HCT116 (cell line): ENCODE data around the gene TMCO1. TPM values are rescaled to one million over a fixed set of nuclear protein-coding genes. Genes with fewer than 3 reads are reported as not detected.

Source experiments
- ATAC-seq: fragments of 200-7000 bp; cut with Tn5 transposase; 2 replicates; pipeline ENCODE4 v1.9.1; 2020; ENCODE audit warnings: mild to moderate bottlenecking, moderate library complexity
- BruUV-seq: library from RNA; stranded (reverse); fragments of 400-500 nt; replicated peaks from 2 replicates; lab custom pipeline; 2021; lab: Mats Ljungman, UMichigan
- CTCF ChIA-PET: fragments of 300-600 bp; sonication (Branson Sonifier 250); formaldehyde crosslinking; loops from one replicate; lab custom pipeline; 2021; ENCODE audit warnings: antibody characterized with exemption; lab: Charles Lee
- POLR2A ChIA-PET: fragments of 300-600, 350-600 bp; sonication (Branson Sonifier 250); formaldehyde crosslinking; loops from one replicate; lab custom pipeline; 2021; ENCODE audit warnings: antibody characterized with exemption; lab: Charles Lee
- RAD21 ChIA-PET, 2 experiments: fragments of 300-600 bp; sonication (Branson Sonifier 250); formaldehyde crosslinking; loops; one replicate each; lab custom pipeline; 2023; ENCODE audit warnings: low total read pairs in 2 of 2; ENCODE audit not compliant: uncharacterized antibody in 2 of 2, unreplicated experiment in 2 of 2, low non-redundant PET in 1 of 2; lab: Charles Lee
- DNase-seq: peaks from one replicate; pipeline ENCODE4 v3.0.0-alpha.2; 2010; ENCODE audit warnings: low read depth, low spot score
- H2AFZ ChIP-seq: fragments of 200-600 bp; shearing (Covaris generic), sonication (generic); 2 replicates; pipeline ENCODE4 v1.6.1; 2017; ENCODE audit warnings: low read depth, mixed run types, mixed read lengths, antibody characterized with exemption, low read length; ENCODE audit not compliant: poor library complexity, severe bottlenecking
- H3K27ac ChIP-seq: 2 replicates; pipeline ENCODE4 v1.5.1; 2012; ENCODE audit warnings: low read depth, low read length
- H3K27me3 ChIP-seq: fragments of 200-600 bp; sonication (generic); 2 replicates; pipeline ENCODE4 v1.6.1; 2016; ENCODE audit warnings: mixed run types, low read length, mixed read lengths; ENCODE audit not compliant: insufficient read depth
- H3K36me3 ChIP-seq, 2 experiments: fragments of 200-500 bp in 1 of 2; fragments of 200-600 bp in 1 of 2; sonication (Bioruptor generic) in 1 of 2; sonication (generic) in 1 of 2; 2 replicates each; pipeline versions ENCODE4 v1.5.1 to v1.6.1; 2014 to 2016; ENCODE audit warnings: low read length in 2 of 2, inconsistent platforms in 1 of 2, mixed read lengths in 1 of 2, mixed run types in 1 of 2; ENCODE audit not compliant: insufficient read depth in 2 of 2, control insufficient read depth in 1 of 2
- H3K4me1 ChIP-seq, 2 experiments: fragments of 200-600 bp in 1 of 2; sonication (generic) in 1 of 2; 2 replicates each; pipeline versions ENCODE4 v1.5.1 to v1.6.1; 2012 to 2017; ENCODE audit warnings: low read length in 2 of 2, inconsistent platforms in 1 of 2, mild to moderate bottlenecking in 1 of 2, mixed read lengths in 1 of 2, mixed run types in 1 of 2, moderate library complexity in 1 of 2; ENCODE audit not compliant: insufficient read depth in 2 of 2, control insufficient read depth in 1 of 2
- H3K4me2 ChIP-seq: fragments of 200-600 bp; sonication (generic); 2 replicates; pipeline ENCODE4 v1.6.1; 2017; ENCODE audit warnings: mixed run types, low read length, mixed read lengths
- H3K4me3 ChIP-seq, 2 experiments: fragments of 200-600 bp in 1 of 2; sonication (generic) in 1 of 2; replicated peaks in 1 of 2; 2 replicates each; pipeline ENCODE4 v1.5.1; 2011 to 2016; ENCODE audit warnings: low read length in 2 of 2, control low read depth in 1 of 2, low read depth in 1 of 2, mild to moderate bottlenecking in 1 of 2, mixed read lengths in 1 of 2, mixed run types in 1 of 2
- H3K79me2 ChIP-seq: fragments of 200-600 bp; sonication (generic); 2 replicates; pipeline ENCODE4 v1.6.1; 2017; ENCODE audit warnings: mild to moderate bottlenecking, mixed run types, low read length, moderate library complexity, mixed read lengths; ENCODE audit not compliant: insufficient read depth
- H3K9ac ChIP-seq: fragments of 200-600 bp; sonication (generic); 2 replicates; pipeline ENCODE4 v1.6.1; 2016; ENCODE audit warnings: low read length, mixed read lengths
- H3K9me2 ChIP-seq: fragments of 200-600 bp; sonication (generic), shearing (Covaris generic); 2 replicates; pipeline ENCODE4 v1.6.1; 2017; ENCODE audit warnings: mixed run types, mild to moderate bottlenecking, moderate library complexity; ENCODE audit not compliant: insufficient read depth
- H3K9me3 ChIP-seq, 2 experiments: fragments of 200-500 bp in 1 of 2; fragments of 200-600 bp in 1 of 2; sonication (Bioruptor generic) in 1 of 2; sonication (generic) in 1 of 2; 2 replicates each; pipeline ENCODE4 v1.6.1; 2014 to 2017; ENCODE audit warnings: low read length in 2 of 2, mixed read lengths in 2 of 2, inconsistent platforms in 1 of 2, low read depth in 1 of 2, mild to moderate bottlenecking in 1 of 2, mixed run types in 1 of 2, moderate library complexity in 1 of 2; ENCODE audit not compliant: control insufficient read depth in 1 of 2, insufficient read depth in 1 of 2
- H4K20me1 ChIP-seq: fragments of 200-600 bp; sonication (generic), shearing (Covaris generic); 2 replicates; pipeline ENCODE4 v1.6.1; 2017; ENCODE audit warnings: mixed run types, mild to moderate bottlenecking, moderate library complexity; ENCODE audit not compliant: insufficient read depth
- CEBPB ChIP-seq: IDR thresholded peaks from 2 replicates; pipeline ENCODE4 v1.6.1; 2012; ENCODE audit warnings: low read depth
- EGR1 ChIP-seq: IDR thresholded peaks from 2 replicates; pipeline ENCODE4 v1.6.1; 2012; ENCODE audit warnings: low read depth
- ELF1 ChIP-seq: IDR thresholded peaks from 2 replicates; pipeline ENCODE4 v1.6.1; 2012; ENCODE audit warnings: low read depth, borderline replicate concordance
- EZH2 ChIP-seq: fragments of 200-600 bp; sonication (generic); IDR thresholded peaks from 2 replicates; pipeline ENCODE4 v1.6.1; 2017; ENCODE audit warnings: antibody characterized with exemption, mixed run types
- EZH2phosphoT487 ChIP-seq: fragments of 200-600 bp; IDR thresholded peaks from 2 replicates; pipeline ENCODE4 v1.6.1; 2018; ENCODE audit warnings: antibody characterized with exemption, borderline replicate concordance
- FOSL1 ChIP-seq: IDR thresholded peaks from 2 replicates; pipeline ENCODE4 v1.6.1; 2012; ENCODE audit warnings: low read depth
- MAX ChIP-seq: IDR thresholded peaks from 2 replicates; pipeline ENCODE4 v1.6.1; 2012
- POLR2A ChIP-seq: IDR thresholded peaks from 2 replicates; pipeline ENCODE4 v1.7.0; 2011; ENCODE audit warnings: borderline replicate concordance; ENCODE audit not compliant: insufficient read depth, insufficient read length; ENCODE audit errors: extremely low read depth
- POLR2AphosphoS5 ChIP-seq: IDR thresholded peaks from 2 replicates; pipeline ENCODE4 v1.6.1; 2011; ENCODE audit warnings: mild to moderate bottlenecking, low read depth, low read length, moderate library complexity
- RAD21 ChIP-seq: IDR thresholded peaks from 2 replicates; pipeline ENCODE4 v1.6.1; 2012; ENCODE audit warnings: low read depth, mild to moderate bottlenecking
- SIN3A ChIP-seq: IDR thresholded peaks from 2 replicates; pipeline ENCODE4 v1.6.1; 2012; ENCODE audit warnings: low read depth
- TCF7L2 ChIP-seq: IDR thresholded peaks from 2 replicates; pipeline ENCODE4 v1.7.0; 2011; ENCODE audit warnings: borderline replicate concordance, inconsistent platforms; ENCODE audit not compliant: insufficient read depth, insufficient read length; ENCODE audit errors: extremely low read depth
- YY1 ChIP-seq: IDR thresholded peaks from 2 replicates; pipeline ENCODE4 v1.6.1; 2011; ENCODE audit warnings: low read length, low read depth, moderate library complexity, mild to moderate bottlenecking; ENCODE audit not compliant: insufficient replicate concordance; ENCODE audit errors: extremely low read depth
- ZFX ChIP-seq: fragments of 450-650 bp; IDR thresholded peaks from 2 replicates; pipeline ENCODE4 v1.6.1; 2017
- ZNF274 ChIP-seq: fragments of 200-500 bp; sonication (Bioruptor generic); IDR thresholded peaks from 2 replicates; pipeline ENCODE4 v1.6.1; 2014; ENCODE audit warnings: mild to moderate bottlenecking, low read depth, low read length, inconsistent platforms
- intact Hi-C: fragments of 100-400 bp; cut with micrococcal nuclease; formaldehyde crosslinking; loops from 2 replicates; pipeline ENCODE4 v1.10.0; 2022
- total RNA-seq: library from RNA; stranded (reverse); gene quantifications from one replicate; pipeline ENCODE4 v1.2.1, GENCODE V29; 2021; ENCODE audit not compliant: unreplicated experiment
- TF ChIP-seq, protein P1 (sequence below): IDR thresholded peaks from 2 replicates; pipeline ENCODE4 v1.6.1; 2011; ENCODE audit warnings: mild to moderate bottlenecking, low read length, moderate library complexity; ENCODE audit not compliant: insufficient replicate concordance; ENCODE audit errors: extremely low read depth
- TF ChIP-seq, protein P2 (sequence below), 3 experiments: fragments of 200-600 bp in 1 of 3; sonication (generic) in 1 of 3; IDR thresholded peaks in 2 of 3; conservative IDR thresholded peaks in 1 of 3; 2 replicates each; pipeline ENCODE4 v1.5.1; 2012 to 2017; ENCODE audit warnings: low read depth in 2 of 3, low read length in 2 of 3, antibody characterized with exemption in 1 of 3, borderline replicate concordance in 1 of 3, control low read depth in 1 of 3, mild to moderate bottlenecking in 1 of 3, mixed read lengths in 1 of 3, mixed run types in 1 of 3, moderate library complexity in 1 of 3; ENCODE audit not compliant: insufficient read depth in 1 of 3
- TF ChIP-seq, protein P3 (sequence below): IDR thresholded peaks from 2 replicates; pipeline ENCODE4 v1.6.1; 2012; ENCODE audit warnings: low read depth

The TMCO1 gene
- total RNA-seq, 1 experiment from 2014 or later: 61.2 TPM

- no peaks in the 10 kb centered on the region for H4K20me1 ChIP-seq
- POLR2A ChIA-PET: no interaction called here
These were observed 5.2 kb downstream of the TMCO1 start for GRCh38 chr1:165763442-165763841.

More at GRCh38 chr1:165763442-165763841, 5.2 kb downstream of the TMCO1 start:
- Histone ChIP-seq H3K27me3 (no peaks in the 10 kb centered on the region), H3K9me2 (no peaks in the 10 kb centered on the region), H2AFZ (no peak overlapping the region), H3K9ac (no peak overlapping the region), H3K27ac (no peak overlapping the region), H3K4me2 (no peak overlapping the region), H3K79me2 (peaks cover 24% of the 10 kb centered on the region), H3K36me3 (peaks cover 11 to 19% of the 10 kb centered on the region in 2 experiments), H3K4me1 (peaks cover 2 to 7% of the 10 kb centered on the region in 2 experiments; a peak in 1 of 4 replicates), H3K4me3 (no peak overlapping the region), H3K9me3 (no peaks in the 10 kb centered on the region)
- ATAC-seq (no peak), DNase-seq (no peak)
- ChIA-PET RAD21 (no interaction called here), CTCF (no interaction called here)
- intact Hi-C loops: no loop called here
- TF ChIP-seq, protein P1, sequence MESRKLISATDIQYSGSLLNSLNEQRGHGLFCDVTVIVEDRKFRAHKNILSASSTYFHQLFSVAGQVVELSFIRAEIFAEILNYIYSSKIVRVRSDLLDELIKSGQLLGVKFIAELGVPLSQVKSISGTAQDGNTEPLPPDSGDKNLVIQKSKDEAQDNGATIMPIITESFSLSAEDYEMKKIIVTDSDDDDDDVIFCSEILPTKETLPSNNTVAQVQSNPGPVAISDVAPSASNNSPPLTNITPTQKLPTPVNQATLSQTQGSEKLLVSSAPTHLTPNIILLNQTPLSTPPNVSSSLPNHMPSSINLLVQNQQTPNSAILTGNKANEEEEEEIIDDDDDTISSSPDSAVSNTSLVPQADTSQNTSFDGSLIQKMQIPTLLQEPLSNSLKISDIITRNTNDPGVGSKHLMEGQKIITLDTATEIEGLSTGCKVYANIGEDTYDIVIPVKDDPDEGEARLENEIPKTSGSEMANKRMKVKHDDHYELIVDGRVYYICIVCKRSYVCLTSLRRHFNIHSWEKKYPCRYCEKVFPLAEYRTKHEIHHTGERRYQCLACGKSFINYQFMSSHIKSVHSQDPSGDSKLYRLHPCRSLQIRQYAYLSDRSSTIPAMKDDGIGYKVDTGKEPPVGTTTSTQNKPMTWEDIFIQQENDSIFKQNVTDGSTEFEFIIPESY: no peak
- TF ChIP-seq, protein P2, sequence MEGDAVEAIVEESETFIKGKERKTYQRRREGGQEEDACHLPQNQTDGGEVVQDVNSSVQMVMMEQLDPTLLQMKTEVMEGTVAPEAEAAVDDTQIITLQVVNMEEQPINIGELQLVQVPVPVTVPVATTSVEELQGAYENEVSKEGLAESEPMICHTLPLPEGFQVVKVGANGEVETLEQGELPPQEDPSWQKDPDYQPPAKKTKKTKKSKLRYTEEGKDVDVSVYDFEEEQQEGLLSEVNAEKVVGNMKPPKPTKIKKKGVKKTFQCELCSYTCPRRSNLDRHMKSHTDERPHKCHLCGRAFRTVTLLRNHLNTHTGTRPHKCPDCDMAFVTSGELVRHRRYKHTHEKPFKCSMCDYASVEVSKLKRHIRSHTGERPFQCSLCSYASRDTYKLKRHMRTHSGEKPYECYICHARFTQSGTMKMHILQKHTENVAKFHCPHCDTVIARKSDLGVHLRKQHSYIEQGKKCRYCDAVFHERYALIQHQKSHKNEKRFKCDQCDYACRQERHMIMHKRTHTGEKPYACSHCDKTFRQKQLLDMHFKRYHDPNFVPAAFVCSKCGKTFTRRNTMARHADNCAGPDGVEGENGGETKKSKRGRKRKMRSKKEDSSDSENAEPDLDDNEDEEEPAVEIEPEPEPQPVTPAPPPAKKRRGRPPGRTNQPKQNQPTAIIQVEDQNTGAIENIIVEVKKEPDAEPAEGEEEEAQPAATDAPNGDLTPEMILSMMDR (IDR thresholded peaks at IDR 0.05 in 2 of 3, conservative IDR thresholded peaks at IDR 0.05 in 1 of 3; ENCODE audit: borderline replicate concordance in 1 of 3, insufficient read depth in 1 of 3, low read depth in 2 of 3, low read length in 2 of 3): no peak
- TF ChIP-seq CEBPB: no peak
- no peak for TF ChIP-seq EZH2
- TF ChIP-seq MAX: no peak
- no peak for TF ChIP-seq RAD21
- no peak for TF ChIP-seq SIN3A
- no peak for TF ChIP-seq FOSL1
- TF ChIP-seq ZFX: no peak
- no peak for TF ChIP-seq EGR1
- TF ChIP-seq, protein P3, sequence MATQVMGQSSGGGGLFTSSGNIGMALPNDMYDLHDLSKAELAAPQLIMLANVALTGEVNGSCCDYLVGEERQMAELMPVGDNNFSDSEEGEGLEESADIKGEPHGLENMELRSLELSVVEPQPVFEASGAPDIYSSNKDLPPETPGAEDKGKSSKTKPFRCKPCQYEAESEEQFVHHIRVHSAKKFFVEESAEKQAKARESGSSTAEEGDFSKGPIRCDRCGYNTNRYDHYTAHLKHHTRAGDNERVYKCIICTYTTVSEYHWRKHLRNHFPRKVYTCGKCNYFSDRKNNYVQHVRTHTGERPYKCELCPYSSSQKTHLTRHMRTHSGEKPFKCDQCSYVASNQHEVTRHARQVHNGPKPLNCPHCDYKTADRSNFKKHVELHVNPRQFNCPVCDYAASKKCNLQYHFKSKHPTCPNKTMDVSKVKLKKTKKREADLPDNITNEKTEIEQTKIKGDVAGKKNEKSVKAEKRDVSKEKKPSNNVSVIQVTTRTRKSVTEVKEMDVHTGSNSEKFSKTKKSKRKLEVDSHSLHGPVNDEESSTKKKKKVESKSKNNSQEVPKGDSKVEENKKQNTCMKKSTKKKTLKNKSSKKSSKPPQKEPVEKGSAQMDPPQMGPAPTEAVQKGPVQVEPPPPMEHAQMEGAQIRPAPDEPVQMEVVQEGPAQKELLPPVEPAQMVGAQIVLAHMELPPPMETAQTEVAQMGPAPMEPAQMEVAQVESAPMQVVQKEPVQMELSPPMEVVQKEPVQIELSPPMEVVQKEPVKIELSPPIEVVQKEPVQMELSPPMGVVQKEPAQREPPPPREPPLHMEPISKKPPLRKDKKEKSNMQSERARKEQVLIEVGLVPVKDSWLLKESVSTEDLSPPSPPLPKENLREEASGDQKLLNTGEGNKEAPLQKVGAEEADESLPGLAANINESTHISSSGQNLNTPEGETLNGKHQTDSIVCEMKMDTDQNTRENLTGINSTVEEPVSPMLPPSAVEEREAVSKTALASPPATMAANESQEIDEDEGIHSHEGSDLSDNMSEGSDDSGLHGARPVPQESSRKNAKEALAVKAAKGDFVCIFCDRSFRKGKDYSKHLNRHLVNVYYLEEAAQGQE: no peak
- no peak for TF ChIP-seq TCF7L2
- no peak for TF ChIP-seq POLR2AphosphoS5
- TF ChIP-seq YY1: no peak
- no peak for TF ChIP-seq ZNF274
- no peak for TF ChIP-seq POLR2A
- TF ChIP-seq ELF1: no peak
- TF ChIP-seq EZH2phosphoT487: no peak
- no TSS peak for BruUV-seq
